ENCODE measurements around the gene RRAGB. TPM values are rescaled to one million over a fixed set of nuclear protein-coding genes. Genes with fewer than 3 reads are reported as not detected.

Gene RRAGB
- total and polyA plus RNA-seq, 2 donors (not counting 1 experiment from before 2014, with no cell fraction given), result 21.3 to 31.4 TPM

DNA sequence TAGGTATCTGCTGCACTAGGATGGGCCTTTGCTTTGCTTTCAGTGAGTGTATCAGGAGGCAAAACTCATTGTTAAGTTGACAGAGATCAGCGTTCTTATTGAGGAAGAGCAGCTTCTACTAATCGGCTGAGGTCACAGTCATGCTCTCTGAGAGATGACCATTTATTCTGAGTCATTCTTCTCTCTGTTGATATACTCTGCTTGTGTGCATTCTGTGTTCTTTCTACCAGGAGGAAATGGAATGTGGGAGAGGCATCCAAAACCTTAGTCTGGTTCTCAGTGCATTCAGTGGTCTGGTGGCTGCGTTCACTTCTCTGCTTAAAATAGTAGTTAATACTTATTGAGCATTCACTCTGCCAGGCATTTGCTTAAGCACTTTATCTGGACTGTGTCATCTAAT, 66.2 kb downstream of the RRAGB start:
- intact Hi-C loops (cut with micrococcal nuclease), result no loop called here
- no CpG with 5 or more reads among the region's 3 CpGs for WGBS (ENCODE audit: insufficient coverage)
- H3K9ac ChIP-seq (ENCODE audit: low read length), result no peak overlapping the region
- H3K27me3 Mint-ChIP-seq, result no peaks in the 10 kb centered on the region
- no peaks in the 10 kb centered on the region for H3K27me3 ChIP-seq (replicated peaks in 1 of 4; ENCODE audit: control extremely low read depth in 1 of 4, control insufficient read depth in 3 of 4, insufficient read depth in 4 of 4, low read length in 3 of 4)
- H3K27ac ChIP-seq (ENCODE audit: low read length in 2 of 2), result no peak overlapping the region
- H3K4me3 ChIP-seq (ENCODE audit: control extremely low read depth in 1 of 5, extremely low read depth in 1 of 5, insufficient read depth in 1 of 5, low read depth in 2 of 5, low read length in 4 of 5), result no peak overlapping the region
- H3K4me2 ChIP-seq (replicated peaks; ENCODE audit: low read depth, low read length, poor library complexity, severe bottlenecking), result no peak overlapping the region
- H4K20me1 ChIP-seq (ENCODE audit: control insufficient read depth, insufficient read depth, low read length, poor library complexity, severe bottlenecking), result no peaks in the 10 kb centered on the region
- peaks cover 4% of the 10 kb centered on the region for H3K4me1 Mint-ChIP-seq
- no peak overlapping the region for H3K27ac Mint-ChIP-seq
- no peaks in the 10 kb centered on the region for H3K36me3 ChIP-seq (replicated peaks in 1 of 2; ENCODE audit: control extremely low read depth in 1 of 2, control insufficient read depth in 1 of 2, extremely low read depth in 1 of 2, insufficient read depth in 2 of 2, low read length in 1 of 2)
- H2AFZ ChIP-seq (ENCODE audit: insufficient read depth, low read depth, low read length, poor library complexity, severe bottlenecking), result no peak overlapping the region
- DNase-seq (no peak), ATAC-seq (ENCODE audit: low read depth) (no peak)
- H3K4me1 ChIP-seq (ENCODE audit: control insufficient read depth in 2 of 2, insufficient read depth in 2 of 2, low read length in 2 of 2), result peaks cover 2 to 4% of the 10 kb centered on the region in 2 donors
- H3K9me3 ChIP-seq (ENCODE audit: control extremely low read depth in 1 of 3, control insufficient read depth in 2 of 3, insufficient read depth in 1 of 3, low read length in 2 of 3), result no peaks in the 10 kb centered on the region
- ChIA-PET CTCF (no interaction called here), POLR2A (no interaction called here)
- TF ChIP-seq, protein P1, sequence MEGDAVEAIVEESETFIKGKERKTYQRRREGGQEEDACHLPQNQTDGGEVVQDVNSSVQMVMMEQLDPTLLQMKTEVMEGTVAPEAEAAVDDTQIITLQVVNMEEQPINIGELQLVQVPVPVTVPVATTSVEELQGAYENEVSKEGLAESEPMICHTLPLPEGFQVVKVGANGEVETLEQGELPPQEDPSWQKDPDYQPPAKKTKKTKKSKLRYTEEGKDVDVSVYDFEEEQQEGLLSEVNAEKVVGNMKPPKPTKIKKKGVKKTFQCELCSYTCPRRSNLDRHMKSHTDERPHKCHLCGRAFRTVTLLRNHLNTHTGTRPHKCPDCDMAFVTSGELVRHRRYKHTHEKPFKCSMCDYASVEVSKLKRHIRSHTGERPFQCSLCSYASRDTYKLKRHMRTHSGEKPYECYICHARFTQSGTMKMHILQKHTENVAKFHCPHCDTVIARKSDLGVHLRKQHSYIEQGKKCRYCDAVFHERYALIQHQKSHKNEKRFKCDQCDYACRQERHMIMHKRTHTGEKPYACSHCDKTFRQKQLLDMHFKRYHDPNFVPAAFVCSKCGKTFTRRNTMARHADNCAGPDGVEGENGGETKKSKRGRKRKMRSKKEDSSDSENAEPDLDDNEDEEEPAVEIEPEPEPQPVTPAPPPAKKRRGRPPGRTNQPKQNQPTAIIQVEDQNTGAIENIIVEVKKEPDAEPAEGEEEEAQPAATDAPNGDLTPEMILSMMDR (IDR thresholded peaks at IDR 0.05), result no peak
- no peak for TF ChIP-seq EZH2 (IDR thresholded peaks at IDR 0.05; ENCODE audit: borderline replicate concordance, insufficient read depth, low read depth, low read length, poor library complexity, severe bottlenecking)
- H3K9me3 Mint-ChIP-seq (ENCODE audit: insufficient read depth), result no peaks in the 10 kb centered on the region
- H3K4me3 Mint-ChIP-seq, result no peak overlapping the region
- H3K79me2 ChIP-seq (ENCODE audit: control insufficient read depth, insufficient read depth, low read length), result no peaks in the 10 kb centered on the region

DNA sequence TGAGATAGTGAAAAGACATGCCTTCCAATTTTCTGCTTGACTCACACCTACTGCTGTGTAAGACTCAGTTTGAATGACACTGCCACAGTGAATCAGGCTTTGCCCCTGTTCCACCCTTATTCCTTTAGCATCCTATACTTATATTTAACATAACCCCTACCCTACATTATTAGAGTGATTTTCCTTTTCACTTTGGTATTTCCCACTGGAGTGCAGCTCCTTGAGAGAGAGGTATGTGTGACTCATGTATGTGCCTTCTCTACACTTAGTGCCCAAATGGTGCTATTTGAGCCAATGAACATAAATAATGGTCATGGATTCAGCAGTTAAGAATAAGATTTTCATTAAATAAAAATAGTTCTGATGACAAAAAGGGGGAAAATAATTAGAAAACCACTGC, 69.5 kb downstream of the RRAGB start:
- Mint-ChIP-seq H3K9me3 (ENCODE audit: insufficient read depth) (no peaks in the 10 kb centered on the region), H3K4me1 (peaks cover 4% of the 10 kb centered on the region), H3K27ac (no peak overlapping the region), H3K4me3 (no peak overlapping the region), H3K27me3 (no peaks in the 10 kb centered on the region)
- no peak overlapping the region for H3K4me2 ChIP-seq (replicated peaks; ENCODE audit: low read depth, low read length, poor library complexity, severe bottlenecking)
- DNase-seq (no peak), ATAC-seq (ENCODE audit: low read depth) (no peak)
- no peak overlapping the region for H3K9ac ChIP-seq (ENCODE audit: low read length)
- no peak for TF ChIP-seq EZH2 (IDR thresholded peaks at IDR 0.05; ENCODE audit: borderline replicate concordance, insufficient read depth, low read depth, low read length, poor library complexity, severe bottlenecking)
- TF ChIP-seq, protein P1 (IDR thresholded peaks at IDR 0.05), result no peak
- intact Hi-C loops (cut with micrococcal nuclease), result no loop called here
- H3K27ac ChIP-seq (ENCODE audit: low read length in 2 of 2), result no peak overlapping the region
- no peaks in the 10 kb centered on the region for H3K27me3 ChIP-seq (replicated peaks in 1 of 4; ENCODE audit: control extremely low read depth in 1 of 4, control insufficient read depth in 3 of 4, insufficient read depth in 4 of 4, low read length in 3 of 4)
- no peak overlapping the region for H3K4me3 ChIP-seq (ENCODE audit: control extremely low read depth in 1 of 5, extremely low read depth in 1 of 5, insufficient read depth in 1 of 5, low read depth in 2 of 5, low read length in 4 of 5)
- no peaks in the 10 kb centered on the region for H3K79me2 ChIP-seq (ENCODE audit: control insufficient read depth, insufficient read depth, low read length)
- CTCF ChIA-PET, result no interaction called here
- H2AFZ ChIP-seq (ENCODE audit: insufficient read depth, low read depth, low read length, poor library complexity, severe bottlenecking), result no peak overlapping the region
- no peaks in the 10 kb centered on the region for H4K20me1 ChIP-seq (ENCODE audit: control insufficient read depth, insufficient read depth, low read length, poor library complexity, severe bottlenecking)
- POLR2A ChIA-PET, result no interaction called here
- H3K36me3 ChIP-seq (replicated peaks in 1 of 2; ENCODE audit: control extremely low read depth in 1 of 2, control insufficient read depth in 1 of 2, extremely low read depth in 1 of 2, insufficient read depth in 2 of 2, low read length in 1 of 2), result no peaks in the 10 kb centered on the region
- no peaks in the 10 kb centered on the region for H3K9me3 ChIP-seq (ENCODE audit: control extremely low read depth in 1 of 3, control insufficient read depth in 2 of 3, insufficient read depth in 1 of 3, low read length in 2 of 3)
- peaks cover 2 to 4% of the 10 kb centered on the region in 2 donors for H3K4me1 ChIP-seq (ENCODE audit: control insufficient read depth in 2 of 2, insufficient read depth in 2 of 2, low read length in 2 of 2)
